Right atrium auricular region (tissue), 2 donors: Measurements from ENCODE around the gene LMCD1. TPM values are rescaled to one million over a fixed set of nuclear protein-coding genes. Genes with fewer than 3 reads are reported as not detected.

Source experiments
- DNase-seq: peaks from one replicate; pipeline ENCODE4 v3.0.0-alpha.2; 2019; ENCODE audit warnings: low spot score
- H3K27ac ChIP-seq, 2 donors: fragments of 200-600 bp; sonication (generic); 1 replicate in 1 of 2; 2 replicates in 1 of 2; pipeline ENCODE4 v1.5.1; 2016 to 2019
- H3K27me3 ChIP-seq, 2 donors: fragments of 200-600 bp; sonication (generic); one replicate each; pipeline versions ENCODE4 v1.5.1 to v1.6.0; 2017 to 2019
- H3K36me3 ChIP-seq: fragments of 200-600 bp; sonication (generic); one replicate; pipeline ENCODE4 v1.5.1; 2016
- H3K4me1 ChIP-seq, 2 donors: fragments of 200-600 bp; sonication (generic); one replicate each; pipeline versions ENCODE4 v1.5.1 to v1.6.0; 2017 to 2019
- H3K4me3 ChIP-seq, 2 donors: fragments of 200-600 bp; sonication (generic); 1 replicate in 1 of 2; 2 replicates in 1 of 2; pipeline ENCODE4 v1.5.1; 2017 to 2019; ENCODE audit warnings: mild to moderate bottlenecking in 1 of 2, moderate library complexity in 1 of 2
- H3K9me3 ChIP-seq, 2 donors: fragments of 200-600 bp; sonication (generic); one replicate each; pipeline ENCODE4 v1.5.1; 2019
- CTCF ChIP-seq, 2 donors: fragments of 200-600 bp; sonication (generic); IDR thresholded peaks; one replicate each; pipeline ENCODE4 v1.5.1; 2019; ENCODE audit warnings: antibody characterized with exemption in 2 of 2
- total RNA-seq, 2 donors: library from RNA; depleted of rRNA; stranded (reverse); fragments of >200 nt; gene quantifications; one replicate each; pipeline ENCODE4 v1.1.0, GENCODE V29; 2016

LMCD1 gene
- total RNA-seq, 2 donors from 2014 or later, result 73.5 to 79.0 TPM

GRCh38 chr3:8565376-8565775 lies 63.8 kb downstream of the LMCD1 start:
- Histone ChIP-seq H3K27me3 (no peaks in the 10 kb centered on the region), H3K9me3 (no peaks in the 10 kb centered on the region), H3K36me3 (peaks cover 62% of the 10 kb centered on the region), H3K4me3 (no peak overlapping the region), H3K27ac (no peak overlapping the region), H3K4me1 (peaks cover 0 to 29% of the 10 kb centered on the region in 2 donors)
- peak; percentile 56 for DNase-seq
- no peak for TF ChIP-seq CTCF (IDR thresholded peaks at IDR 0.05)

DNA sequence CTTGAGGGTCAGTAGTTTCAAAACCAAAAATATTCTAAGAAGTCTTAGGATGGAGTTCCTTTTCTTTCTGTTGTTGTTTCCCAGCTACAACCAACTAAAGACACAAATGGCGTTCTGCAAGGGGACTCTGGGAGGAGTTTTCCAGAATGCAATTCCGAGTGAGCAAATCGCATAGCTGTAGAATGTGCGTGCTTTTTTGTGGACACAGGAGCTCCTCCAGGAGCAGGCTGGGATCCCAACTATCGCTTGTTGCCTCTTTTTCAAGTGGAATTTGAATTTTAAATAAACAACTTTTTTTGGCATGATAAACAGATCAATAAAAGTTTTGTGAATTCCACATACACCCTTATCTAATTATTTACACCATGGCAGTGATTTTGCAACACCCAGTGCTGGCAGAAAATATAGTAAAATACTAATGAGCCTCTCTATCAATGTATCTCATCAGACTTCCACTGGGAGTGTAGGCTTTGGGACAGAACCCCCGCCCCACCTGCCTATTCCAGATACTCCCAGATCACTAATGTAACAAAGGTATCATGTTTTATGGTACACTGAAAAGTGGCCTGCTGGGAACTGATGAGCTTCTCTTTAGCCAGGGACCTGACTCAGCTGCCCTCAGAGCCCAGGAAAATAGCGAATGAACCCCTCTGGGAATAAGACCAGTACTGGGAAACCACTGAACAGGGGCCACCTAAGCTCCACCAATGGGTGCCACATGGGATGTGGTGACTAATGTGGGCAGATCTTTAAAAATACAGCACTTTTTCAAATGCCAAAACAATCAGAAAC lies 66.4 kb downstream of the LMCD1 start:
- DNase-seq, result peak; percentile 54
- H3K27me3 ChIP-seq, result no peaks in the 10 kb centered on the region
- peak overlapping the region in 1 of 2 donors; percentile 32 for H3K27ac ChIP-seq
- peaks cover 0 to 21% of the 10 kb centered on the region in 2 donors for H3K4me1 ChIP-seq
- TF ChIP-seq CTCF (IDR thresholded peaks at IDR 0.05), result no peak
- H3K36me3 ChIP-seq, result peaks cover 76% of the 10 kb centered on the region
- H3K9me3 ChIP-seq, result no peaks in the 10 kb centered on the region
- no peak overlapping the region for H3K4me3 ChIP-seq

GRCh38 chr3:8571256-8571655 lies 69.6 kb downstream of the LMCD1 start:
- Histone ChIP-seq H3K27me3 (no peaks in the 10 kb centered on the region), H3K4me1 (peaks cover 0 to 32% of the 10 kb centered on the region in 2 donors), H3K27ac (peak overlapping the region; percentile 6 to 44), H3K9me3 (no peaks in the 10 kb centered on the region), H3K4me3 (no peak overlapping the region), H3K36me3 (peaks cover 63% of the 10 kb centered on the region)
- no peak for TF ChIP-seq CTCF (IDR thresholded peaks at IDR 0.05)
- DNase-seq, result peak; percentile 52

GRCh38 chr3:8573342-8573926 lies 71.8 kb downstream of the LMCD1 start:
- peak overlapping the region; percentile 8 to 63 for H3K27ac ChIP-seq
- H3K27me3 ChIP-seq, result no peaks in the 10 kb centered on the region
- H3K36me3 ChIP-seq, result peaks cover 41% of the 10 kb centered on the region
- H3K4me1 ChIP-seq, result peaks cover 0 to 33% of the 10 kb centered on the region in 2 donors
- no peaks in the 10 kb centered on the region for H3K9me3 ChIP-seq
- DNase-seq, result peak; percentile 58
- no peak overlapping the region for H3K4me3 ChIP-seq
- TF ChIP-seq CTCF (IDR thresholded peaks at IDR 0.05), result no peak

- no peaks in the 10 kb centered on the region for H3K27me3 ChIP-seq
- DNase-seq, result peak; percentile 51
- no peak for TF ChIP-seq CTCF (IDR thresholded peaks at IDR 0.05)
- peak overlapping the region; percentile 8 to 63 for H3K27ac ChIP-seq
- peaks cover 34% of the 10 kb centered on the region for H3K36me3 ChIP-seq
- H3K9me3 ChIP-seq, result no peaks in the 10 kb centered on the region
- peaks cover 0 to 35% of the 10 kb centered on the region in 2 donors for H3K4me1 ChIP-seq
- H3K4me3 ChIP-seq, result no peak overlapping the region
Measured at GRCh38 chr3:8574040-8574669, 72.5 kb downstream of the LMCD1 start.
